GM18907 (cell line): ENCODE measurements around the gene ASTN2.

Source experiments
- ATAC-seq: cut with Tn5 transposase; IDR thresholded peaks from one replicate; pipeline ENCODE4 v1.9.1; 2021; ENCODE audit warnings: mild to moderate bottlenecking, moderate library complexity; ENCODE audit not compliant: unreplicated experiment

ASTN2 gene

DNA sequence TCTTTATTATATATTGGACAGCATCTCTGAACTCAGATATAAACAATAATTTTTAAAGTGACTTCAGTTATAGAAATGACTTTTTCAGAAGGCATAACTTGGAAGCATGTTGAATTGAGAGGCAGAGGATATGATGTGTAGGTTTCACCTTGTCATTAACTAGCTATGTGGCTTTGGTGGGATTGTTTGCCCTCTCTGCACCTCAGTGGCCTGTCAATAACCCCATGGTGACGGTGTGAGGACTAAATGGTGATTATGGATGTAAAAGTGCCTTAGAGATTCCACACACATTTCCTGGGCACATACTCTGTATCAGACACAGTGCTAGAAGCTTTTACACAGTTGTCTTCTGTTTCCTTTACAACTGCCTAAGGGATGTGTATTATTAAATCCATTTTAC lies 962.6 kb downstream of the ASTN2 start:
- no peak for ATAC-seq

DNA sequence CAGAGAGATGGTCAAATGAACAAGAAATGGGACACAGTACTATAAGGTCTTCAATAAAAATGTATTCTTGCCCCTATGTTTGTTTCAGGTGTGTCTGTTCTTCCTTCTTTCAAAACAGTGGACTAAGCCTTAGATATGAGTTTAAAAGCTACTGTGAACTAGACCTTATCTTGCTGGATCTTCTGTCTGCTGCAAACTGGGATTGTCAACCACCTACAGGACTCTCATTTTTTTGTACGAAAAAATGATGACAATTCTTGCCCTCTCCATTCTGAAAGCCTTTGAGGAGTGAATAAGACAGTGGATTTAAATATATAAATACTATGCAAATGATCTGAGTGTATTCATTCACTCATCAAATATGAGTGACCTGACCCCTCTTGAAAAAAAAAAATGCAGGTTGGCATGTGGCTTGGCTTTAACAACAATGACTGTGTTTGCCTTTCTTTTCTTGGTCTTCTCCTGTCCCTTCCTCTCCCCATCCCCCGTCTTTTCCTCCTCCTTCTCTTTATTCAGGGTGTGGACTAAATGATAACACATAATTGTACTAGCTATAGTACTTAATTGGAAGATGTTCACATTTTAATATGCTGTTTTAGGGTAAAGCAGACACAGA lies 963.2 kb downstream of the ASTN2 start:
- ATAC-seq = no peak

GRCh38 chr9:116450378-116451139 lies 964.3 kb downstream of the ASTN2 start:
- peak; percentile 86 for ATAC-seq

GRCh38 chr9:116449949-116450348 lies 964.9 kb downstream of the ASTN2 start:
- no peak for ATAC-seq

DNA sequence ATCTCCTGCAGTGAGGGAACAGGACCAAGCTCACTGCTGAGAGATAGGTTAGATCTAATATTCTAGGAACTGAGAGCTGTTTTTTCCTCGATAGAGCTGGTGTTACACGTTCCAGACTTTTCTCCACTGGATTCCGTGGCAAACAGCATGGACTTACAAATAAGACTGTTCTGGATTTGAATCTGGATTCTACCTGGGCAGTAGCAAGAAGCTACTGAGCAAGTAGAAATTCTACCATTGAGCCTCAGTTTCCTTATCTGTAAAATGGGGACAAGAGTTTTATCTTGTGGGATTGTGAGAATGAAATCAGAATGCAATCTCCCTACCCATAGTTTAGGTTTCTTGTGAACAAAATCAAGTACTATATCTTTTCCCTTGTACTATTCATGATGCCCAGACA lies 966.4 kb downstream of the ASTN2 start:
- no peak for ATAC-seq

GRCh38 chr9:116447934-116448333 lies 966.9 kb downstream of the ASTN2 start:
- ATAC-seq = no peak

- ATAC-seq = no peak
Observed at GRCh38 chr9:116442528-116442927, 972.3 kb downstream of the ASTN2 start.

DNA sequence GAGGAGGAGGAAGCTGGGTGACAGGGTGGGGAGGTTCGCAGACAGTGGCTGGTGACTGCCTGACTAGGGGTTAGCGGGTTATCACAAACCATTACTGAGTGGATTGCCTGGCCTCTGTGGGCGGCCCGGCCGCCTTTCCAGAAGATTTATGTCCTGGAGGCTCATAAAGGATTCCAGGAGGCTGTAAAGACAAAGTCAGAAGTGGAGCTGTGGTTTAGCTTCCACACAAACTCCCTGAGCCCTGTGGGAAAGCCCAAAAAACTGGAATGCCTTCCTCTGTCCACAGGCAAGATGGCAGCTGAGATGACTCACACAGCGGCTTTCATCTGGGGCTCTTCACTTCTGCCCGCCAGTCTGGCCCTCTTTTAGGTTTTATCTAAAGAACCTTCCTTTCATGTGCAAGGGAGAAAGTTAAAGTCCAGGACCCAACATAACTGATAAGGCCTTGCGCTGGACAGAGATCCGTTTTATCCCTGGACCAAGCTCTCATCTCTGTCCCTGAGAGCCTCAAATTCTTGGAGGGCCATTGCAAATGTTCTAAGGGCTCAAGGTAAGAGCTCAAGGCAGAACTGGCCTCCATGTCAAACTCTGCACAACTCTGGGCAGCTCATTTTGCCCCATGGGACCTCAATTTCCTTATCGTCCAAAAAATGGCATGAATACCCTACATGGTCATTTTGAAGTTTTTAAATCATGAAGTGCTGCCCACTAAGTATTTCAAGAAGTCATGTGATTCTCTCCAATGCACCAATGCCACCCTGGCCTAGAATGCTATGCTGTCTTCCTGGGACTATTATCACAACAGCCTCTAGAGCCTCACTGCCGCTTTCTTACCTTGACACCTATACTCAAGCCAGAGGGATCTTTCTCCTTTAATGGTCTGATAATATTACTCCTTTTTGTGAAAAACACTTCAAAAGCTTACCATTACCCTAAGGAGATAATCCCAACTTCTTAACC lies 977.2 kb downstream of the ASTN2 start:
- ATAC-seq = no peak

GRCh38 chr9:116436121-116436520 lies 978.7 kb downstream of the ASTN2 start:
- ATAC-seq = no peak

DNA sequence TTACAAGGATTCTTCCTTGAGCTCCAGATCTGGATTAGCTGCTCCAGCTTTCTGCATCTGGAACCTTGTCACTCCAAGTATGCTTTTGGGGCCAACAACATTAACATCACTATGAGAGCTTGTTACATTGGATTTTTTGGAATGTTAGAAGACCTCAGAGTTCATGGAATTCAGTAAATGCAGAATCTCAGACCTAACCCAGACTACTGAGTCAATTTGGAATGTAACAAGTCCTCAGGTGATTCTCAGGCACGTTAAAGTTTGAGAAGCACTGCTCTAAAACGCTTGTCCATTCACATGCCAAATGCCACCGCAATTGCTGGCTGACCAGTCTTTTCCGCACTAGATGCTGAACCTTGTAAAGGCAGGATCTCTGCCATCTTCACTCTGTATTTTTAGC lies 979.2 kb downstream of the ASTN2 start:
- no peak for ATAC-seq

GRCh38 chr9:116434314-116434713 lies 980.5 kb downstream of the ASTN2 start:
- no peak for ATAC-seq

- no peak for ATAC-seq
Observed at GRCh38 chr9:116432051-116432450, 982.8 kb downstream of the ASTN2 start.

GRCh38 chr9:116430849-116431248 lies 984.0 kb downstream of the ASTN2 start:
- ATAC-seq = no peak

- ATAC-seq = no peak
Observed at GRCh38 chr9:116425244-116425643, 989.6 kb downstream of the ASTN2 start.

DNA sequence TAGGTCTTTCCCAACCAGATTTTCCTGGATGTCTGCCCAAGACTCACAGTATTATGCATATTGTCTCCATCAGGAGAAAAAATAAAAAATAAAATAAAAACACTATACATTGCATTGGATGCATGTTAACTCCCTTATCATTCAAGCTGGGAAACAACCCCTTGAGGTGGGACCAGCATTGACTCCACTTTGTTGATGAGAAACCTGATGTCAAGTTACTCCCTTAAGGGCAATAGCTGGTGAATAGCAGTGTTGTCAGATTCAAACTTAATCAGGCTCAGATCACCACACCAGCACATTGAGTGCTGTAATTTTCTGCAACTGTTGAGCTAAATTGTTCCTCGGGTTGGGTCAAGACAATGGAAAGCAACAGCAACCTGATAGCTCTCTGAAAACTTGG lies 991.7 kb downstream of the ASTN2 start:
- ATAC-seq = no peak

GRCh38 chr9:116422119-116422979 lies 992.5 kb downstream of the ASTN2 start:
- no peak for ATAC-seq

GRCh38 chr9:116420993-116421538 lies 993.8 kb downstream of the ASTN2 start:
- no peak for ATAC-seq

- ATAC-seq = no peak
Observed at GRCh38 chr9:116419181-116419580, 995.7 kb downstream of the ASTN2 start.

DNA sequence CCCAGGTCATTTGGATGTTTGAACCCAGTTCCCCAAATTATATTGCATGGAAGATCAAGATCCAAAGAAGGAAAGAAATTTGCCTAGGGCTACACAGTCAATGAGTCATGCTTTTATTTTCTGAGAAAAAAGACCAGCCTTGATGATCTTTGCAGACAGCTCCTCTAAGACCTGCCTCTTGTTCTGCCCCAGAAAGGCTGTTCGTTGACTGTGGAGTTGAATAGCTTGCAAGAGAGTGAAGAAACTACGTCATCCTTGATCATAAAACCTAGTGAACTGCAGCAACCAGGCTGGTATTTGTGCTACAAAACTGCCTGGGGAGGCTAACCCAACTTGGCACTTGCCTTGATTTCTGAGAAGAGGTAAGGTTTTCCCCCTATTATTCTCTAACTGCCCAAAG lies 997.4 kb downstream of the ASTN2 start:
- ATAC-seq = no peak

DNA sequence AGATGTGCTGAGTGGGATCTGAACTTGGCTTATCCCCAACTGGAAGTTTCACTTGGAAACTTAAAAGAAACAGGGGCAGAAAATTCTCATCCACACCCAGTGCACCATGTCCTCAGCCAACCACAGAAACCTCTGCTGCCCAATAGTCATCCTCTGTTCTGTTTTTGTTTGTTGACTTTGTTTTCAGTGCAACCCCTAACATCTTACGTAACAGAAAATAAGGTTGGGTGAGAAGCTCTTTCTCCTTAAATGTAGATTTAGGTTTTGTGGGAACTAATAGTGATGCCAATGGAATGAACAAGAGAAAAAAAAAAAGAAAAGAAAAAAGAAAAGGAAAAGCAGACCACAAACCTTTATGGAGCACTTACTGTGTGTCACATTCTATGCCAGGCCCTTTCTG lies 998.4 kb downstream of the ASTN2 start:
- ATAC-seq = no peak
